Measurements from ENCODE around the gene ZNF841. TPM values are rescaled to one million over a fixed set of nuclear protein-coding genes. Genes with fewer than 3 reads are reported as not detected.

ZNF841 gene
- total RNA-seq (2021): 21.5 and 23.3 TPM in 2 replicates
- long read RNA-seq, partial matches to known transcripts: 2 of 11 reads
- long read RNA-seq, other reads (novel, unspliced or antisense): 9 of 11 reads

DNA sequence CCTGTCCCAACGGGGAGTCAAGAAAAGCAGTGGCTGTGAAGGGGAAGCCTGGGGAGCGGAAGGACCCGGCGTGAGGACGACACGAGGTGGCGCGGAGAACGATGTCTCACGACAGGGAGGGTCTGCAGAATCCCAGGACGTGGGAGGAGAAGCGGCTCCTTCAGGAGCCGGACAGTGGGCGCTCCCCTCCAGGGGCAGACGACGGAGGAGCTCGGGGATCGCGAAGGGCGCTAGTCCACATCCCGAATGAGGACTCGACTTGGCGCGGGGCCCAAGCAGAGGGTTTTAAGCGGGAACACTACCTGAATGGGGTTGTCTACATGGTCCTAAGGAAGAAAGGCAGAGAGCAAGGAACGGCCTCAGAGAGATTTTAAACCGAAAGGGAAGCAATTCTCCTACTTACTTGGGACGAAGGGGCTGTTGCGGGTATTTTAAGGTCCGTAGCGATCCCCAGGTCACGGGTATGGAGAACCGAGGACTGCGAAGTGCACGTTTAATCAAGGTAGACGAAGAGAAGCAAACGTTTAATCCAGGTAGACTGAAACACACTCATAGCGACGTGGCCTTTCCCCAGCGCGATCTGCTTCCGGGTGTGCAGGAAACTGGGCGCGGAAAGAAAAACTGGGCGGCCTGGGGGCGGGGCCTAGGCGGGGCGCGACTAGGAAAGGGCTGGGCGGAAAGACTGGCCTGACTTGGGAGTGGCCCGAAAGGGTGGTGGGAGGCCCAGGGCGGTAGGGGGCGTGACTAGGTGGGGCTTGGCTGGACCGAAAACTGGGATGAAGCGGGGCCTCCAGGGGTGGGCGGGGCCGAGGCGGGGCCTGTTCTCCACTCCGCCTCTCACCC lies at the start of gene ZNF841:
Gene ZNF841 (minus strand): TSS at position 594 of the 843 bp plus-strand sequence. CDS start 10,964 bp downstream, outside the sequence.
- Histone ChIP-seq H3K79me1 (ENCODE audit: insufficient read depth, low read depth, low read length, poor library complexity, severe bottlenecking) (no peaks in the 10 kb centered on the region), H3K56ac (ENCODE audit: insufficient read length, low read depth, low read length) (no peak within 1 kb of the TSS), H2BK15ac (ENCODE audit: low read depth, low read length) (no peak within 1 kb of the TSS), H3K9ac (ENCODE audit: extremely low read depth, insufficient read length, low read length) (peak within 1 kb of the TSS; percentile 83), H3K23ac (ENCODE audit: insufficient read length, low read depth, low read length) (no peak within 1 kb of the TSS), H2BK5ac (ENCODE audit: insufficient read length, low read length) (no peak within 1 kb of the TSS), H2BK120ac (ENCODE audit: low read depth, low read length, poor library complexity, severe bottlenecking) (no peak within 1 kb of the TSS), H3K18ac (ENCODE audit: insufficient read length, low read depth, low read length) (peak within 1 kb of the TSS; percentile 69), H4K5ac (ENCODE audit: insufficient read length, low read depth, low read length) (no peak within 1 kb of the TSS), H4K91ac (ENCODE audit: insufficient read length, low read depth, low read length) (no peak within 1 kb of the TSS), H3K9me3 (ENCODE audit: control insufficient read depth, low read depth, low read length) (peaks cover 26% of the 10 kb centered on the region), H3T11ph (ENCODE audit: low read length) (no peak within 1 kb of the TSS), H3K27me3 (ENCODE audit: insufficient read depth, low read length) (no peaks in the 10 kb centered on the region), H2BK12ac (ENCODE audit: insufficient read length, low read depth, low read length) (no peak within 1 kb of the TSS), H3K79me2 (ENCODE audit: insufficient read depth, low read length) (no peaks in the 10 kb centered on the region; the same call in 1 of the 2 replicates), H2BK20ac (ENCODE audit: low read depth, low read length, poor library complexity, severe bottlenecking) (no peak within 1 kb of the TSS), H2AK5ac (ENCODE audit: insufficient read length, low read length) (no peak within 1 kb of the TSS), H3K23me2 (ENCODE audit: insufficient read length, low read depth, low read length, poor library complexity, severe bottlenecking) (peaks cover 9% of the 10 kb centered on the region), H3K27ac (ENCODE audit: insufficient read length, low read depth, low read length) (no peak within 1 kb of the TSS), H4K20me1 (ENCODE audit: control insufficient read depth, insufficient read depth, insufficient read length) (no peaks in the 10 kb centered on the region), H3K4ac (ENCODE audit: low read depth, low read length) (no peak within 1 kb of the TSS), H2AFZ (ENCODE audit: low read length) (peak within 1 kb of the TSS; percentile 60), H3K14ac (ENCODE audit: insufficient read depth, low read length) (peak within 1 kb of the TSS; percentile 82; the same call in 1 of the 2 replicates), H4K8ac (replicated peaks; ENCODE audit: insufficient read length, low read depth, low read length) (no peak within 1 kb of the TSS), H3K4me1 (ENCODE audit: insufficient read depth, low read length) (no peaks in the 10 kb centered on the region), H3K4me2 (ENCODE audit: insufficient read depth, insufficient read length, low read length) (peak within 1 kb of the TSS; percentile 92)
- peaks cover 13 to 14% of the 10 kb centered on the region in 2 experiments for H3K4me1 Mint-ChIP-seq
- H3K36me3 Mint-ChIP-seq (ENCODE audit: insufficient read depth in 1 of 3, low read depth in 3 of 3): peaks cover 34 to 48% (median 39%) of the 10 kb centered on the region in 3 experiments
- no CpG with 5 or more reads among the region's 59 CpGs for WGBS (ENCODE audit: extremely low coverage, insufficient read length, low lambda C conversion rate)
- peak; percentile 98 for DNase-seq
- peak within 1 kb of the TSS; percentile 56 to 97 (median 92); a peak in 6 of 7 replicates for H3K27ac Mint-ChIP-seq
- H3K9me3 Mint-ChIP-seq: peaks cover 48 to 79% of the 10 kb centered on the region in 2 experiments
- H3K27me3 Mint-ChIP-seq (ENCODE audit: low read depth): peaks cover 5% of the 10 kb centered on the region; the same call in 1 of the 2 replicates
- TF ChIP-seq, protein P1, sequence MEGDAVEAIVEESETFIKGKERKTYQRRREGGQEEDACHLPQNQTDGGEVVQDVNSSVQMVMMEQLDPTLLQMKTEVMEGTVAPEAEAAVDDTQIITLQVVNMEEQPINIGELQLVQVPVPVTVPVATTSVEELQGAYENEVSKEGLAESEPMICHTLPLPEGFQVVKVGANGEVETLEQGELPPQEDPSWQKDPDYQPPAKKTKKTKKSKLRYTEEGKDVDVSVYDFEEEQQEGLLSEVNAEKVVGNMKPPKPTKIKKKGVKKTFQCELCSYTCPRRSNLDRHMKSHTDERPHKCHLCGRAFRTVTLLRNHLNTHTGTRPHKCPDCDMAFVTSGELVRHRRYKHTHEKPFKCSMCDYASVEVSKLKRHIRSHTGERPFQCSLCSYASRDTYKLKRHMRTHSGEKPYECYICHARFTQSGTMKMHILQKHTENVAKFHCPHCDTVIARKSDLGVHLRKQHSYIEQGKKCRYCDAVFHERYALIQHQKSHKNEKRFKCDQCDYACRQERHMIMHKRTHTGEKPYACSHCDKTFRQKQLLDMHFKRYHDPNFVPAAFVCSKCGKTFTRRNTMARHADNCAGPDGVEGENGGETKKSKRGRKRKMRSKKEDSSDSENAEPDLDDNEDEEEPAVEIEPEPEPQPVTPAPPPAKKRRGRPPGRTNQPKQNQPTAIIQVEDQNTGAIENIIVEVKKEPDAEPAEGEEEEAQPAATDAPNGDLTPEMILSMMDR (conservative IDR thresholded peaks at IDR 0.05): no peak; the same call in 2 of the 3 replicates
- peak within 1 kb of the TSS; percentile 93 to 94 for H3K4me3 Mint-ChIP-seq

Measured in H9 (cell line).